OCI-LY3 (cell line): Measurements from ENCODE around the gene TMEM30A.

Source experiments
- H2AFZ ChIP-seq: fragments of 200-600, 300-600 bp; shearing (Covaris generic); 2 replicates; pipeline ENCODE4 v1.6.0; 2014; ENCODE audit warnings: antibody characterized with exemption, low read depth, low read length
- H3K27ac ChIP-seq: fragments of 200-600, 300-600 bp; sonication (generic); 2 replicates; pipeline ENCODE4 v1.5.1; 2014; ENCODE audit warnings: mild to moderate bottlenecking, low read length, moderate library complexity, mixed read lengths
- H3K27me3 ChIP-seq: fragments of 200-600, 300-600 bp; sonication (generic); 2 replicates; pipeline ENCODE4 v1.6.1; 2014; ENCODE audit warnings: low read depth, low read length, mixed read lengths
- H3K36me3 ChIP-seq: fragments of 200-600, 300-600 bp; sonication (generic); replicated peaks from 2 replicates; pipeline ENCODE3; 2014; ENCODE audit warnings: low read depth, low read length, mixed read lengths
- H3K4me1 ChIP-seq: fragments of 300-600, 200-600 bp; sonication (generic); 2 replicates; pipeline ENCODE4 v1.6.1; 2014; ENCODE audit warnings: low read length, mixed read lengths
- H3K4me2 ChIP-seq: fragments of 200-600, 300-600 bp; sonication (generic); 2 replicates; pipeline ENCODE4 v1.6.1; 2014; ENCODE audit warnings: low read length, mixed read lengths
- H3K4me3 ChIP-seq: fragments of 300-600, 200-600 bp; sonication (generic); 2 replicates; pipeline ENCODE4 v1.5.1; 2014; ENCODE audit warnings: antibody characterized with exemption, mild to moderate bottlenecking, low read length, moderate library complexity
- H3K79me2 ChIP-seq: fragments of 300-600, 200-600 bp; shearing (Covaris generic); 2 replicates; pipeline ENCODE4 v1.6.1; 2014; ENCODE audit warnings: mild to moderate bottlenecking, low read length, mixed read lengths
- H3K9ac ChIP-seq: fragments of 300-600, 200-600 bp; shearing (Covaris generic); 2 replicates; pipeline ENCODE4 v1.6.0; 2014; ENCODE audit warnings: mild to moderate bottlenecking, low read length, moderate library complexity
- H3K9me3 ChIP-seq: fragments of 200-600, 300-600 bp; shearing (Covaris generic); 2 replicates; pipeline ENCODE4 v1.6.1; 2014; ENCODE audit warnings: low read length, mixed read lengths; ENCODE audit not compliant: insufficient read depth
- H4K20me1 ChIP-seq: fragments of 200-600, 300-600 bp; sonication (generic); 2 replicates; pipeline ENCODE4 v1.6.1; 2016; ENCODE audit warnings: low read length, mixed read lengths; ENCODE audit not compliant: insufficient read depth
- CTCF ChIP-seq: fragments of 200-600, 300-600 bp; sonication (generic); IDR thresholded peaks from 2 replicates; pipeline ENCODE4 v1.5.1; 2014; ENCODE audit warnings: antibody characterized with exemption, low read length, low read depth
- EZH2phosphoT487 ChIP-seq: fragments of 200-600 bp; shearing (Covaris generic); IDR thresholded peaks from 2 replicates; pipeline ENCODE4 v1.6.1; 2018; ENCODE audit warnings: antibody characterized with exemption, mixed run types, low read depth

The TMEM30A gene

DNA sequence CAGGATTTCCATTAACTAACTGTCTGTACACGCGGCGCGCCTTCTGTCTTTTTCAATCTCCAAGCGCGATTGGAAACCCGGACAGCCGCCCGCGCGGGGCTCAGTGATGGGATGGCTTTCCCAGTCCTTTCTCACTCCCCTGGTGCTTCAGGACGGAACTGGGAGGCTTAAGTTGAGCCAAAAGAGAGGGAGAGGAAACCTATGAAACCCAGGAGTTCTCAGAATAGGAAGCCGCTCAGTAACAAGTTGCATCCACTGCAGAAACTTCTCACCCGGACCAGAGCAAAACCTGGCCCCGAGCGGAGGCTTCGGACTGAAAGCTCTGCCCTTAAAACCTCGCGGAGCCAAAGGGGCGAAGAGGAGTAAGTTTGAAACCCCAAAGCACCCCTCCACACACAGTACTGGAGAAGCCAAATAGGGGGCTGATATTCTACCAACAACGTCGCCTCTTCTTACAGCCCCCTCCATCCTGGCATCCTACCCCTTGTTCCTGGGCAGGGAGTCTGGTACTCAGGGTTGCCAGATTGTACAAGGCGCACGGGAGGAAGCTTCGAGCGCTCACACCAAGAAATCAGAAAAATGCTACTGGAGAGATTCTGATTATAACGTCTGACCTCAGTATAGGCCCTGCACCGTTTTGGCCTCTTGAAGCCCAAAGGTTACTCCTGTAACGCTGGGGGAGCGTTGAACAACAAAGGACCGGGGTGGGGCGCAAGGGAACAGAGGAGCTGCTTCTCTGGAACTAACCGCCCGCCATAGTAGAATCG, 77.8 kb downstream of the TMEM30A start:
- Histone ChIP-seq H3K27me3 (no peaks in the 10 kb centered on the region), H3K9ac (no peak overlapping the region), H4K20me1 (no peaks in the 10 kb centered on the region), H3K9me3 (no peaks in the 10 kb centered on the region), H3K4me3 (no peak overlapping the region), H3K4me2 (no peak overlapping the region), H3K4me1 (peaks cover 21% of the 10 kb centered on the region), H3K79me2 (no peaks in the 10 kb centered on the region), H2AFZ (no peak overlapping the region), H3K27ac (no peak overlapping the region), H3K36me3 (no peaks in the 10 kb centered on the region)
- no peak for TF ChIP-seq EZH2phosphoT487
- no peak for TF ChIP-seq CTCF

DNA sequence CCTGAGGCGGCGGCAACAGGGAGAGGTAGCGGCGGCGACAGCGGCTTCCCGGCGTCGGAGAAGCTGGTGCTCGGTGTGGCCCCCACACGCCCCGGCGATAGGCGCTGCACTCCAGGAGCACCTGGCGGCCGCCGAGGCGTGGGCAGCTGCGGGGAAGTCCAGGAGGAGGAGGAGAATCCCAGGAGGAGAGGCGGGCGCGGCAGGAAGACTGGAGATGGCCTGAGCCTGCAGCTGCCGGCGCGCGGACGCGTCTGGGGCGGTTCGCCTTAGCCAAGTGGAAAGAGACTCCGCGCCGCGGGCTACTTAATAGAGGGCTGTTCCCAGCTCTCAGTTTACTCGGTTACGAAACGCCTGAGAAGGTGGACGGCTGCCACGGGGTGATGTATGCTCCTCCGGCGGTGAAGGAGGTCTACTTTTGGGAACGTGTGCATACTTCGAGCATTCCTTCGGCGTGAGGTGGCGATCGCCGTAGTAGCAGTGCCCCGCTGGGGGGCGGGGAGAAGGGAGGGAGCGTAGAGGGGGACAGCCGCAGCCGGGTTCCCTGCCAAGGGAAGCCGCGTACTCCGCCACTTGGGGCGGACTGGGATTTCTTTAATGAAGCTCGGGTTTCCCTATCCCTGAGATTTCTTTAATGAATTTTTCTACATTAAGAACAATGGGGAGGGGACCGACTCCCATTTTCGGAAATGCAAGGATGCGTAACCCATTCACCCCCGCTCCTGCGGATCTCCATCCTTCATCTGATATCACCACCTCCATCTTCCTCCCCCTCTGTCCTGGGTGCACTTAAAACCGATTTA, 78.6 kb downstream of the TMEM30A start, which contains the start of gene COL12A1:
Gene COL12A1, minus strand, starts transcription at position 278 of the 800 bp plus-strand sequence. CDS start 3,261 bp downstream, outside the sequence.
- Histone ChIP-seq H3K4me1 (peaks cover 18% of the 10 kb centered on the region), H4K20me1 (no peaks in the 10 kb centered on the region), H3K27me3 (no peaks in the 10 kb centered on the region), H3K36me3 (no peaks in the 10 kb centered on the region), H3K4me3 (no peak within 1 kb of the TSS), H3K4me2 (no peak within 1 kb of the TSS), H3K79me2 (no peaks in the 10 kb centered on the region), H3K9ac (no peak within 1 kb of the TSS), H2AFZ (no peak within 1 kb of the TSS), H3K27ac (no peak within 1 kb of the TSS), H3K9me3 (no peaks in the 10 kb centered on the region)
- TF ChIP-seq EZH2phosphoT487, result no peak
- TF ChIP-seq CTCF, result no peak

GRCh38 chr6:75204959-75205775, 79.4 kb downstream of the TMEM30A start:
- Histone ChIP-seq H4K20me1 (no peaks in the 10 kb centered on the region), H3K9ac (no peak overlapping the region), H3K9me3 (no peaks in the 10 kb centered on the region), H3K79me2 (no peaks in the 10 kb centered on the region), H3K27ac (no peak overlapping the region), H3K27me3 (no peaks in the 10 kb centered on the region), H3K4me3 (no peak overlapping the region), H3K4me1 (peaks cover 11% of the 10 kb centered on the region), H3K4me2 (no peak overlapping the region), H2AFZ (no peak overlapping the region), H3K36me3 (no peaks in the 10 kb centered on the region)
- TF ChIP-seq CTCF, result no peak
- TF ChIP-seq EZH2phosphoT487, result no peak
